ENCODE results near the gene AMFR.
A peak's percentile ranks its signal among the peaks of the same experiment; 100 is the strongest.

The AMFR gene

DNA sequence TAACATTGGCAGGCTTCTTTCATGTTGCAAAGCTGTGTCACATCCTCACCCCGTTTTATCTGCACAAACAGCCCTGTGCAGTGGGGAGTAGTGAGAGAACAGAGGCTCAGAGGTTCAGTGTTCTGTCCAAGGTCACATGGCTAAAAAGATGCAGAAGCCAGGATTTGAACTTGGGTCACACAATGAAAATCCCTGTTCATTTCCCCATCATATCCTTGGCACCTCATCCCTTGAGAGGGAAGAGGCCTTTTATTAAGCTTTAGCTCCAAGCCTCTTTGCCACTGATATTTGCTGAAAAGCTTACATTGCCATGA, 106.6 kb downstream of the AMFR start:
- Histone ChIP-seq H2BK12ac (ENCODE audit: low read length in 2 of 2) (no peak overlapping the region), H3K9ac (ENCODE audit: low read length) (no peak overlapping the region), H3K4me3 (ENCODE audit: insufficient read depth in 1 of 2, low read depth in 1 of 2, low read length in 2 of 2) (no peak overlapping the region), H3K14ac (ENCODE audit: low read length in 2 of 2) (no peak overlapping the region), H4K8ac (ENCODE audit: low read length) (no peak overlapping the region), H3K9me3 (ENCODE audit: control insufficient read depth, low read length) (no peaks in the 10 kb centered on the region), H2BK5ac (ENCODE audit: low read depth, low read length, poor library complexity, severe bottlenecking) (no peak overlapping the region), H3K4me1 (ENCODE audit: control insufficient read depth, insufficient read depth, low read depth, low read length) (peaks cover 4% of the 10 kb centered on the region), H3K18ac (ENCODE audit: low read depth in 1 of 2, low read length in 2 of 2) (no peak overlapping the region), H3K23ac (ENCODE audit: low read length in 2 of 2) (no peak overlapping the region), H3K27ac (ENCODE audit: low read length, poor library complexity, severe bottlenecking) (no peak overlapping the region), H2AFZ (ENCODE audit: low read depth, low read length) (no peak overlapping the region), H3K36me3 (ENCODE audit: control insufficient read depth in 1 of 2, insufficient read depth in 2 of 2, low read depth in 1 of 2, low read length in 2 of 2) (no peaks in the 10 kb centered on the region), H2BK120ac (ENCODE audit: low read depth, low read length) (no peak overlapping the region), H4K91ac (ENCODE audit: low read length) (no peak overlapping the region), H2AK5ac (ENCODE audit: low read length, severe bottlenecking) (no peak overlapping the region), H3K4ac (ENCODE audit: low read depth in 1 of 2, low read length in 2 of 2) (no peak overlapping the region), H3K27me3 (ENCODE audit: control insufficient read depth in 1 of 2, insufficient read depth in 1 of 2, low read length in 2 of 2) (peaks cover 21 to 25% of the 10 kb centered on the region in 2 experiments), H3K79me1 (replicated peaks; ENCODE audit: low read length, poor library complexity, severe bottlenecking) (no peaks in the 10 kb centered on the region), H3K4me2 (ENCODE audit: low read length, poor library complexity, severe bottlenecking) (no peak overlapping the region), H2BK15ac (ENCODE audit: low read depth, poor library complexity, severe bottlenecking) (no peak overlapping the region)
- no peak for DNase-seq
- 57% methylated on average over 1 of the region's 1 CpG for WGBS

DNA sequence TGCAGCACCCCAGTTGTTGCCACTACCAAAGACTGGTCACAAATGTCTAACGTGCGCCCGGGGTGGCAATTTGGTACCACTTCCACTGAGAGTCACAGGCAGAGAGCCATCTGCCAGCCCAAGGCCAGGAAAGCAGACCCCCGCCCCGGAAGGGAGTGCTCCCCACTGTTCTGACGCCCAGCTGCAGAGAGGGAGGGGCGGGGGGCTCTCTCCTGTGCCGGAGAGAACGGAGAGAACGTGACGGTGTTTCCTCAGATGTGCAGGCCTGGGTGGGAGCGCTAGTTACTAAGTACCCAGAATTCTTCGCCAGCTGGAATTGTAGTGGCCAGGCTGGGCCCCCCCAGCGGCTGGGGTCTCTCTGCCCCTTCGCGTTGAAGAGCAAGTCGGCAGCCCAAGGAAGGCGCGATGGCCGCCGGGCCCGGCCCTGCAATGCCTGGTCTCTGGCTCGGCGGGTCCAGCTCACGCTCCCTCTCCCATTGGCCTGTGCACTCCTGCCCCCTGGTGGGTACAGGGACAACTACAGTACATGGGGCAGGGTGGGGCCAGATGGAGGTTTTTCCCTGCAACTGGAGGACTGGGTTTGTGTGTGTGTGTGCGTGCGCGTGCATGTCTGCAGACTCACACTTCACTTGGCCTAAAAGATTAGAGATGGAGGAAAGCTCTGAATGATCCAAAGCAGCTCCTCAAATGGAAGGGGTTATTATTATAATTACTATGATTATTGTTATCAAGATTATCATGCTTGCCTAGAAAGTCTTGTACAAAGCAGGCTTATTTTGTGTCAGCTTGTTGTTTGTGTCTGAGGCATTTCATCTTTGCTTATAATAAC, 107.1 kb downstream of the AMFR start:
- no peak overlapping the region for H2BK5ac ChIP-seq (ENCODE audit: low read depth, low read length, poor library complexity, severe bottlenecking)
- peak; percentile 72 for DNase-seq
- no peak overlapping the region for H3K23ac ChIP-seq (ENCODE audit: low read length in 2 of 2)
- no peak overlapping the region for H2BK15ac ChIP-seq (ENCODE audit: low read depth, poor library complexity, severe bottlenecking)
- peaks cover 4% of the 10 kb centered on the region for H3K4me1 ChIP-seq (ENCODE audit: control insufficient read depth, insufficient read depth, low read depth, low read length)
- peak overlapping the region; percentile 73 for H3K4me2 ChIP-seq (ENCODE audit: low read length, poor library complexity, severe bottlenecking)
- no peak overlapping the region for H3K4ac ChIP-seq (ENCODE audit: low read depth in 1 of 2, low read length in 2 of 2)
- peak overlapping the region; percentile 11 for H2BK120ac ChIP-seq (ENCODE audit: low read depth, low read length)
- 27% methylated on average over 28 of the region's 28 CpGs for WGBS
- no peak overlapping the region for H3K27ac ChIP-seq (ENCODE audit: low read length, poor library complexity, severe bottlenecking)
- H3K14ac ChIP-seq (ENCODE audit: low read length in 2 of 2): no peak overlapping the region
- H2AFZ ChIP-seq (ENCODE audit: low read depth, low read length): peak overlapping the region; percentile 16
- H2AK5ac ChIP-seq (ENCODE audit: low read length, severe bottlenecking): no peak overlapping the region
- peaks cover 21 to 23% of the 10 kb centered on the region in 2 experiments for H3K27me3 ChIP-seq (ENCODE audit: control insufficient read depth in 1 of 2, insufficient read depth in 1 of 2, low read length in 2 of 2)
- H2BK12ac ChIP-seq (ENCODE audit: low read length in 2 of 2): peak overlapping the region in 1 of 2 experiments; percentile 11
- peak overlapping the region in 1 of 2 experiments; percentile 60 for H3K4me3 ChIP-seq (ENCODE audit: insufficient read depth in 1 of 2, low read depth in 1 of 2, low read length in 2 of 2)
- H3K9ac ChIP-seq (ENCODE audit: low read length): peak overlapping the region; percentile 70
- no peaks in the 10 kb centered on the region for H3K9me3 ChIP-seq (ENCODE audit: control insufficient read depth, low read length)
- H3K79me1 ChIP-seq (replicated peaks; ENCODE audit: low read length, poor library complexity, severe bottlenecking): no peaks in the 10 kb centered on the region
- no peaks in the 10 kb centered on the region for H3K36me3 ChIP-seq (ENCODE audit: control insufficient read depth in 1 of 2, insufficient read depth in 2 of 2, low read depth in 1 of 2, low read length in 2 of 2)
- H3K18ac ChIP-seq (ENCODE audit: low read depth in 1 of 2, low read length in 2 of 2): peak overlapping the region; percentile 46 to 56
- peak overlapping the region; percentile 1 for H4K91ac ChIP-seq (ENCODE audit: low read length)
- H4K8ac ChIP-seq (ENCODE audit: low read length): peak overlapping the region; percentile 88

- Histone ChIP-seq H3K23ac (ENCODE audit: low read length in 2 of 2) (no peak overlapping the region), H3K27me3 (ENCODE audit: control insufficient read depth in 1 of 2, insufficient read depth in 1 of 2, low read length in 2 of 2) (peaks cover 21 to 23% of the 10 kb centered on the region in 2 experiments), H3K4ac (ENCODE audit: low read depth in 1 of 2, low read length in 2 of 2) (no peak overlapping the region), H2AFZ (ENCODE audit: low read depth, low read length) (no peak overlapping the region), H3K9me3 (ENCODE audit: control insufficient read depth, low read length) (no peaks in the 10 kb centered on the region), H3K4me3 (ENCODE audit: insufficient read depth in 1 of 2, low read depth in 1 of 2, low read length in 2 of 2) (no peak overlapping the region), H3K14ac (ENCODE audit: low read length in 2 of 2) (no peak overlapping the region), H4K91ac (ENCODE audit: low read length) (no peak overlapping the region), H2BK5ac (ENCODE audit: low read depth, low read length, poor library complexity, severe bottlenecking) (no peak overlapping the region), H2AK5ac (ENCODE audit: low read length, severe bottlenecking) (no peak overlapping the region), H2BK12ac (ENCODE audit: low read length in 2 of 2) (no peak overlapping the region), H2BK15ac (ENCODE audit: low read depth, poor library complexity, severe bottlenecking) (no peak overlapping the region), H3K9ac (ENCODE audit: low read length) (no peak overlapping the region), H3K18ac (ENCODE audit: low read depth in 1 of 2, low read length in 2 of 2) (no peak overlapping the region), H3K27ac (ENCODE audit: low read length, poor library complexity, severe bottlenecking) (no peak overlapping the region), H3K4me1 (ENCODE audit: control insufficient read depth, insufficient read depth, low read depth, low read length) (peaks cover 4% of the 10 kb centered on the region), H4K8ac (ENCODE audit: low read length) (no peak overlapping the region), H3K4me2 (ENCODE audit: low read length, poor library complexity, severe bottlenecking) (no peak overlapping the region), H3K36me3 (ENCODE audit: control insufficient read depth in 1 of 2, insufficient read depth in 2 of 2, low read depth in 1 of 2, low read length in 2 of 2) (no peaks in the 10 kb centered on the region), H3K79me1 (replicated peaks; ENCODE audit: low read length, poor library complexity, severe bottlenecking) (no peaks in the 10 kb centered on the region), H2BK120ac (ENCODE audit: low read depth, low read length) (no peak overlapping the region)
- no peak for DNase-seq
- WGBS: 80% methylated on average over 7 of the region's 7 CpGs
These were observed 108.8 kb downstream of the AMFR start for GRCh38 chr16:56316545-56316944.

- H3K23ac ChIP-seq (ENCODE audit: low read length in 2 of 2): no peak overlapping the region
- no peak overlapping the region for H4K8ac ChIP-seq (ENCODE audit: low read length)
- H3K9me3 ChIP-seq (ENCODE audit: control insufficient read depth, low read length): no peaks in the 10 kb centered on the region
- H2BK120ac ChIP-seq (ENCODE audit: low read depth, low read length): no peak overlapping the region
- no peak overlapping the region for H2AK5ac ChIP-seq (ENCODE audit: low read length, severe bottlenecking)
- no peak overlapping the region for H4K91ac ChIP-seq (ENCODE audit: low read length)
- H2BK5ac ChIP-seq (ENCODE audit: low read depth, low read length, poor library complexity, severe bottlenecking): no peak overlapping the region
- H3K4me1 ChIP-seq (ENCODE audit: control insufficient read depth, insufficient read depth, low read depth, low read length): peaks cover 4% of the 10 kb centered on the region
- WGBS: 89% methylated on average over 7 of the region's 7 CpGs
- no peak overlapping the region for H2BK15ac ChIP-seq (ENCODE audit: low read depth, poor library complexity, severe bottlenecking)
- H3K14ac ChIP-seq (ENCODE audit: low read length in 2 of 2): no peak overlapping the region
- no peak overlapping the region for H3K9ac ChIP-seq (ENCODE audit: low read length)
- H3K79me1 ChIP-seq (replicated peaks; ENCODE audit: low read length, poor library complexity, severe bottlenecking): no peaks in the 10 kb centered on the region
- no peak overlapping the region for H2BK12ac ChIP-seq (ENCODE audit: low read length in 2 of 2)
- no peak overlapping the region for H3K27ac ChIP-seq (ENCODE audit: low read length, poor library complexity, severe bottlenecking)
- no peak overlapping the region for H3K4ac ChIP-seq (ENCODE audit: low read depth in 1 of 2, low read length in 2 of 2)
- H3K4me3 ChIP-seq (ENCODE audit: insufficient read depth in 1 of 2, low read depth in 1 of 2, low read length in 2 of 2): no peak overlapping the region
- H3K27me3 ChIP-seq (ENCODE audit: control insufficient read depth in 1 of 2, insufficient read depth in 1 of 2, low read length in 2 of 2): peaks cover 21 to 23% of the 10 kb centered on the region in 2 experiments
- H3K36me3 ChIP-seq (ENCODE audit: control insufficient read depth in 1 of 2, insufficient read depth in 2 of 2, low read depth in 1 of 2, low read length in 2 of 2): no peaks in the 10 kb centered on the region
- H2AFZ ChIP-seq (ENCODE audit: low read depth, low read length): no peak overlapping the region
- DNase-seq: no peak
- no peak overlapping the region for H3K4me2 ChIP-seq (ENCODE audit: low read length, poor library complexity, severe bottlenecking)
- no peak overlapping the region for H3K18ac ChIP-seq (ENCODE audit: low read depth in 1 of 2, low read length in 2 of 2)
These were observed 109.4 kb downstream of the AMFR start for GRCh38 chr16:56315955-56316354.

All from mesenchymal stem cell (in vitro differentiated cells and primary cell).